HFFc6 (cell line): Measurements from ENCODE around the gene CYP2D6. TPM values are rescaled to one million over a fixed set of nuclear protein-coding genes. Genes with fewer than 3 reads are reported as not detected.
A peak's percentile ranks its signal among the peaks of the same experiment; 100 is the strongest.
"Not testable (repeated sequence)": the region's sequence is repeated elsewhere in the genome, so short reads cannot be mapped to it uniquely, and the experiment has no call there.

Experiments used
- DNase-seq: peaks from one replicate; pipeline ENCODE4 v3.0.0-alpha.2; 2018
- H3K27ac Mint-ChIP-seq: 2 replicates; pipeline ENCODE4 v1.8.0; 2020; ENCODE audit warnings: mild to moderate bottlenecking, mixed read lengths
- H3K27me3 Mint-ChIP-seq: 2 replicates; pipeline ENCODE4 v1.8.0; 2021; ENCODE audit warnings: mild to moderate bottlenecking, moderate library complexity, mixed read lengths; ENCODE audit not compliant: insufficient read depth
- H3K36me3 Mint-ChIP-seq: 2 replicates; pipeline ENCODE4 v1.8.0; 2021; ENCODE audit warnings: low read depth, mixed read lengths
- H3K4me1 Mint-ChIP-seq: 2 replicates; pipeline ENCODE4 v1.8.0; 2020; ENCODE audit warnings: low read depth, mixed read lengths
- H3K4me3 Mint-ChIP-seq: 2 replicates; pipeline ENCODE4 v1.8.0; 2020; ENCODE audit warnings: mild to moderate bottlenecking, moderate library complexity, mixed read lengths
- H3K9me3 Mint-ChIP-seq: 2 replicates; pipeline ENCODE4 v1.8.0; 2020; ENCODE audit warnings: mild to moderate bottlenecking, mixed read lengths
- CTCF ChIP-seq: fragments of 200-600 bp; sonication (generic); IDR thresholded peaks from 2 replicates; pipeline ENCODE4 v1.5.0; 2021; ENCODE audit warnings: antibody characterized with exemption, mild to moderate bottlenecking
- long read RNA-seq: library from polyadenylated mRNA; unstranded; transcript quantifications from one replicate; pipeline ENCODE4 v2.0.0, GENCODE V29; 2019
- total RNA-seq, 6 experiments: library from RNA; stranded (reverse); fragmentation: NEBNext Ultra II Directional; extraction: Animal tissue kit (Norgen Biotek cat#: 25700); gene quantifications; 2 replicates in 1 of 6; 3 replicates in 5 of 6; pipeline ENCODE4 v1.2.3, GENCODE V29; 2021

Gene CYP2D6
- under 1 TPM in 5 of 6 experiments, not detected in 1; 0.13 to 0.35 (median 0.17) TPM for total RNA-seq
- long read RNA-seq, result 0 reads

- H3K9me3 Mint-ChIP-seq, H3K4me1 Mint-ChIP-seq, H3K27ac Mint-ChIP-seq, H3K27me3 Mint-ChIP-seq, H3K4me3 Mint-ChIP-seq, DNase-seq, H3K36me3 Mint-ChIP-seq: not testable (repeated sequence)
Measured at GRCh38 chr22:42130639-42131431, at the start of gene CYP2D6. TSS of gene CYP2D6 (minus strand) at chr22:42130810. CDS start at chr22:42130791, 19 bp downstream.

- H3K4me1 Mint-ChIP-seq, result peaks cover 38% of the 10 kb centered on the region
- peak; percentile 86 for DNase-seq
- TF ChIP-seq CTCF, result no peak
- no peaks in the 10 kb centered on the region for H3K9me3 Mint-ChIP-seq
- H3K27ac Mint-ChIP-seq, result peak overlapping the region; percentile 70
- peak overlapping the region; percentile 50 for H3K4me3 Mint-ChIP-seq
- no peaks in the 10 kb centered on the region; the same call in 1 of the 2 replicates for H3K27me3 Mint-ChIP-seq
- H3K36me3 Mint-ChIP-seq, result peaks cover 9% of the 10 kb centered on the region
Measured at GRCh38 chr22:42179616-42180015, 49.0 kb upstream of the CYP2D6 start.

GRCh38 chr22:42178910-42179519 is 48.4 kb upstream of the CYP2D6 start:
- DNase-seq, result no peak
- no peaks in the 10 kb centered on the region for H3K9me3 Mint-ChIP-seq
- H3K27ac Mint-ChIP-seq, result peak overlapping the region; percentile 70
- peaks cover 43% of the 10 kb centered on the region for H3K4me1 Mint-ChIP-seq
- peak overlapping the region; percentile 50 for H3K4me3 Mint-ChIP-seq
- TF ChIP-seq CTCF, result no peak
- H3K27me3 Mint-ChIP-seq, result no peaks in the 10 kb centered on the region; the same call in 1 of the 2 replicates
- H3K36me3 Mint-ChIP-seq, result peaks cover 9% of the 10 kb centered on the region

- Mint-ChIP-seq H3K4me3 (no peak overlapping the region), H3K4me1 (peaks cover 54% of the 10 kb centered on the region), H3K27ac (no peak overlapping the region; the same call in 1 of the 2 replicates), H3K27me3 (no peaks in the 10 kb centered on the region; the same call in 1 of the 2 replicates), H3K9me3 (no peaks in the 10 kb centered on the region), H3K36me3 (peaks cover 9% of the 10 kb centered on the region)
- TF ChIP-seq CTCF, result no peak
- DNase-seq, result no peak
Measured at GRCh38 chr22:42177891-42178336, 47.3 kb upstream of the CYP2D6 start.

GRCh38 chr22:42176255-42176915 is 45.8 kb upstream of the CYP2D6 start:
- Mint-ChIP-seq H3K4me1 (peaks cover 61% of the 10 kb centered on the region), H3K36me3 (peaks cover 9% of the 10 kb centered on the region), H3K4me3 (no peak overlapping the region), H3K9me3 (no peaks in the 10 kb centered on the region), H3K27me3 (no peaks in the 10 kb centered on the region; the same call in 1 of the 2 replicates), H3K27ac (no peak overlapping the region)
- no peak for TF ChIP-seq CTCF
- no peak for DNase-seq
